Liver (tissue), 9 donors: ENCODE data around the gene HDAC8. TPM values are rescaled to one million over a fixed set of nuclear protein-coding genes. Genes with fewer than 3 reads are reported as not detected.

ENCODE experiments used
- DNase-seq: peaks from one replicate; pipeline ENCODE4 v3.0.0-alpha.2; 2017; ENCODE audit warnings: low spot score
- H3K27ac ChIP-seq, 2 donors: one replicate each; pipeline ENCODE4 v1.7.0; 2013; ENCODE audit warnings: inconsistent platforms in 2 of 2, low read length in 2 of 2, control low read depth in 1 of 2, low read depth in 1 of 2, mild to moderate bottlenecking in 1 of 2
- H3K27me3 ChIP-seq, 4 donors: one replicate each; pipeline versions ENCODE4 v1.6.1 to v1.7.0; 2013; ENCODE audit warnings: low read length in 3 of 4, inconsistent platforms in 1 of 4, mild to moderate bottlenecking in 1 of 4, moderate library complexity in 1 of 4; ENCODE audit not compliant: control insufficient read depth in 4 of 4, insufficient read depth in 4 of 4
- H3K36me3 ChIP-seq, 4 donors: one replicate each; pipeline versions ENCODE4 v1.6.1 to v1.7.0; 2013; ENCODE audit warnings: low read length in 3 of 4, mild to moderate bottlenecking in 3 of 4, low read depth in 1 of 4, moderate library complexity in 1 of 4; ENCODE audit not compliant: control insufficient read depth in 4 of 4, insufficient read depth in 3 of 4
- H3K4me1 ChIP-seq, 4 donors: one replicate each; pipeline versions ENCODE4 v1.6.1 to v1.7.0; 2013; ENCODE audit warnings: low read length in 3 of 4, mild to moderate bottlenecking in 3 of 4, moderate library complexity in 1 of 4; ENCODE audit not compliant: control insufficient read depth in 4 of 4, insufficient read depth in 4 of 4
- H3K4me3 ChIP-seq, 3 donors: one replicate each; pipeline versions ENCODE4 v1.6.1 to v1.7.0; 2013; ENCODE audit warnings: low read length in 3 of 3, control low read depth in 1 of 3, low read depth in 1 of 3, mild to moderate bottlenecking in 1 of 3
- H3K9ac ChIP-seq, 2 donors: one replicate each; pipeline ENCODE4 v1.7.0; 2013; ENCODE audit warnings: low read length in 2 of 2, mild to moderate bottlenecking in 2 of 2, moderate library complexity in 2 of 2, control low read depth in 1 of 2, low read depth in 1 of 2
- H3K9me3 ChIP-seq, 4 donors: one replicate each; pipeline versions ENCODE4 v1.6.1 to v1.7.0; 2013; ENCODE audit warnings: low read length in 3 of 4; ENCODE audit not compliant: control insufficient read depth in 4 of 4
- EGR1 ChIP-seq, 2 donors: IDR thresholded peaks; 2 replicates each; pipeline ENCODE4 v1.6.1; 2016 to 2018; ENCODE audit warnings: antibody characterized with exemption in 2 of 2, low read depth in 2 of 2
- FOXA1 ChIP-seq: IDR thresholded peaks from 2 replicates; pipeline ENCODE4 v1.6.1; 2016; ENCODE audit warnings: antibody characterized with exemption
- GABPA ChIP-seq, 2 donors: IDR thresholded peaks in 1 of 2; conservative IDR thresholded peaks in 1 of 2; 2 replicates each; pipeline ENCODE4 v1.6.1; 2016; ENCODE audit warnings: antibody characterized with exemption in 2 of 2, mild to moderate bottlenecking in 1 of 2, moderate library complexity in 1 of 2
- HNF4G ChIP-seq: IDR thresholded peaks from 2 replicates; pipeline ENCODE4 v1.6.1; 2016; ENCODE audit warnings: antibody characterized with exemption
- MAX ChIP-seq: IDR thresholded peaks from 2 replicates; pipeline ENCODE4 v1.6.1; 2016; ENCODE audit warnings: antibody characterized with exemption
- NR2F2 ChIP-seq: IDR thresholded peaks from 2 replicates; pipeline ENCODE4 v1.6.1; 2016; ENCODE audit warnings: antibody characterized with exemption
- RAD21 ChIP-seq, 2 donors: IDR thresholded peaks; 2 replicates each; pipeline ENCODE4 v1.6.1; 2016; ENCODE audit warnings: antibody characterized with exemption in 2 of 2, mild to moderate bottlenecking in 2 of 2
- RXRA ChIP-seq, 2 donors: IDR thresholded peaks; 2 replicates each; pipeline ENCODE4 v1.6.1; 2017 to 2018; ENCODE audit warnings: antibody characterized with exemption in 2 of 2, mild to moderate bottlenecking in 1 of 2
- SP1 ChIP-seq: IDR thresholded peaks from 2 replicates; pipeline ENCODE4 v1.6.1; 2018; ENCODE audit warnings: antibody characterized with exemption, mild to moderate bottlenecking
- YY1 ChIP-seq: IDR thresholded peaks from 2 replicates; pipeline ENCODE4 v1.6.1; 2016; ENCODE audit warnings: antibody characterized with exemption, mild to moderate bottlenecking
- ZBTB33 ChIP-seq: IDR thresholded peaks from 2 replicates; pipeline ENCODE4 v1.6.1; 2016; ENCODE audit warnings: antibody characterized with exemption
- polyA plus RNA-seq, 2 donors: library from polyadenylated mRNA; stranded (reverse) in 1 of 2; unstranded in 1 of 2; fragments of 200-250 nt in 1 of 2; fragments of >200 nt in 1 of 2; fragmentation: Nextera tagmentation in 1 of 2; extraction: Ambion mirVana in 1 of 2; gene quantifications; one replicate each; pipeline versions ENCODE4 v1.2.1 to v1.2.3, GENCODE V29; 2013 to 2015
- total RNA-seq, 2 donors: library from RNA; depleted of rRNA; stranded (reverse); fragments of >200 nt; gene quantifications; one replicate each; pipeline ENCODE4 v1.2.3, GENCODE V29; 2014
- TF ChIP-seq, protein P1 (sequence below): fragments of 150-350 bp; IDR thresholded peaks from 2 replicates; pipeline ENCODE4 v1.5.1; 2017; ENCODE audit warnings: improper control_type of control experiment, low read depth, low read length; ENCODE audit not compliant: missing input control
- TF ChIP-seq, protein P2 (sequence below): IDR thresholded peaks from 2 replicates; pipeline ENCODE4 v1.6.1; 2016; ENCODE audit warnings: antibody characterized with exemption, mild to moderate bottlenecking
- donor health status: healthy.
- donor health status: healthy.
- donor health status: healthy.
- donor health status: healthy.
- donor health status: healthy.

The HDAC8 gene
- total and polyA plus RNA-seq, 4 donors, result 11.1 to 30.4 (median 14.0) TPM

DNA sequence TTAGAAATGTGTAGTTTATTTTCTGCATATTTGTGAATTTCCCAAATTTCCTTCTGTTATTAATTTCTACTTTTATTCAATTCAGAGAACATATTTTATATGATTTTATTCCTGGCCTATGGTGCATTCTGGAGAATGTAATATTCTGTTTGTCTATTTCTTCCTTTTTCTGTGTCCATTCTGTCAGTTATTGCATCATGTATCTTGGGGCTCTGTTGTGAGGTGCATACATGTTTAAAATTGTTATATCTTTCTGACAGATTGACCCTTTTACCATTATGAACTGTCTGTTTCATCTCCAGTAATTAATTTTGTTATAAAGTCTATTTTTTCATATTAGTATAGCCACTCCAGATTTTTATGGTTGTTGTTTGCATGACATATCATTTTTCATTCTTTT, 170.0 kb downstream of the HDAC8 start:
- H3K4me3 ChIP-seq, result no peak overlapping the region
- no peak overlapping the region for H3K27ac ChIP-seq
- no peaks in the 10 kb centered on the region for H3K36me3 ChIP-seq
- H3K4me1 ChIP-seq, result no peaks in the 10 kb centered on the region
- no peaks in the 10 kb centered on the region for H3K27me3 ChIP-seq
- no peak overlapping the region for H3K9ac ChIP-seq
- H3K9me3 ChIP-seq, result no peaks in the 10 kb centered on the region
- no peak for DNase-seq
- TF ChIP-seq YY1, result no peak
- TF ChIP-seq SP1, result no peak
- TF ChIP-seq RAD21 (IDR thresholded peaks at IDR 0.05), result no peak
- TF ChIP-seq RXRA (IDR thresholded peaks at IDR 0.05), result no peak
- no peak for TF ChIP-seq EGR1 (IDR thresholded peaks at IDR 0.05; ENCODE audit: low read depth in 2 of 2)
- no peak for TF ChIP-seq HNF4G
- TF ChIP-seq NR2F2, result no peak

GRCh38 chrX:72399816-72400215, 172.8 kb downstream of the HDAC8 start:
- H3K9me3 ChIP-seq, result no peaks in the 10 kb centered on the region
- no peak for DNase-seq

More at GRCh38 chrX:72399816-72400215, 172.8 kb downstream of the HDAC8 start:
- no peaks in the 10 kb centered on the region for H3K4me1 ChIP-seq
- no peak for TF ChIP-seq SP1
- TF ChIP-seq HNF4G, result no peak
- no peak for TF ChIP-seq FOXA1
- no peak for TF ChIP-seq MAX
- no peak for TF ChIP-seq RAD21 (IDR thresholded peaks at IDR 0.05)
- TF ChIP-seq GABPA (IDR thresholded peaks at IDR 0.05 in 1 of 2, conservative IDR thresholded peaks at IDR 0.05 in 1 of 2), result no peak
- TF ChIP-seq, protein P1, sequence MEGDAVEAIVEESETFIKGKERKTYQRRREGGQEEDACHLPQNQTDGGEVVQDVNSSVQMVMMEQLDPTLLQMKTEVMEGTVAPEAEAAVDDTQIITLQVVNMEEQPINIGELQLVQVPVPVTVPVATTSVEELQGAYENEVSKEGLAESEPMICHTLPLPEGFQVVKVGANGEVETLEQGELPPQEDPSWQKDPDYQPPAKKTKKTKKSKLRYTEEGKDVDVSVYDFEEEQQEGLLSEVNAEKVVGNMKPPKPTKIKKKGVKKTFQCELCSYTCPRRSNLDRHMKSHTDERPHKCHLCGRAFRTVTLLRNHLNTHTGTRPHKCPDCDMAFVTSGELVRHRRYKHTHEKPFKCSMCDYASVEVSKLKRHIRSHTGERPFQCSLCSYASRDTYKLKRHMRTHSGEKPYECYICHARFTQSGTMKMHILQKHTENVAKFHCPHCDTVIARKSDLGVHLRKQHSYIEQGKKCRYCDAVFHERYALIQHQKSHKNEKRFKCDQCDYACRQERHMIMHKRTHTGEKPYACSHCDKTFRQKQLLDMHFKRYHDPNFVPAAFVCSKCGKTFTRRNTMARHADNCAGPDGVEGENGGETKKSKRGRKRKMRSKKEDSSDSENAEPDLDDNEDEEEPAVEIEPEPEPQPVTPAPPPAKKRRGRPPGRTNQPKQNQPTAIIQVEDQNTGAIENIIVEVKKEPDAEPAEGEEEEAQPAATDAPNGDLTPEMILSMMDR, result no peak
- TF ChIP-seq, protein P2, sequence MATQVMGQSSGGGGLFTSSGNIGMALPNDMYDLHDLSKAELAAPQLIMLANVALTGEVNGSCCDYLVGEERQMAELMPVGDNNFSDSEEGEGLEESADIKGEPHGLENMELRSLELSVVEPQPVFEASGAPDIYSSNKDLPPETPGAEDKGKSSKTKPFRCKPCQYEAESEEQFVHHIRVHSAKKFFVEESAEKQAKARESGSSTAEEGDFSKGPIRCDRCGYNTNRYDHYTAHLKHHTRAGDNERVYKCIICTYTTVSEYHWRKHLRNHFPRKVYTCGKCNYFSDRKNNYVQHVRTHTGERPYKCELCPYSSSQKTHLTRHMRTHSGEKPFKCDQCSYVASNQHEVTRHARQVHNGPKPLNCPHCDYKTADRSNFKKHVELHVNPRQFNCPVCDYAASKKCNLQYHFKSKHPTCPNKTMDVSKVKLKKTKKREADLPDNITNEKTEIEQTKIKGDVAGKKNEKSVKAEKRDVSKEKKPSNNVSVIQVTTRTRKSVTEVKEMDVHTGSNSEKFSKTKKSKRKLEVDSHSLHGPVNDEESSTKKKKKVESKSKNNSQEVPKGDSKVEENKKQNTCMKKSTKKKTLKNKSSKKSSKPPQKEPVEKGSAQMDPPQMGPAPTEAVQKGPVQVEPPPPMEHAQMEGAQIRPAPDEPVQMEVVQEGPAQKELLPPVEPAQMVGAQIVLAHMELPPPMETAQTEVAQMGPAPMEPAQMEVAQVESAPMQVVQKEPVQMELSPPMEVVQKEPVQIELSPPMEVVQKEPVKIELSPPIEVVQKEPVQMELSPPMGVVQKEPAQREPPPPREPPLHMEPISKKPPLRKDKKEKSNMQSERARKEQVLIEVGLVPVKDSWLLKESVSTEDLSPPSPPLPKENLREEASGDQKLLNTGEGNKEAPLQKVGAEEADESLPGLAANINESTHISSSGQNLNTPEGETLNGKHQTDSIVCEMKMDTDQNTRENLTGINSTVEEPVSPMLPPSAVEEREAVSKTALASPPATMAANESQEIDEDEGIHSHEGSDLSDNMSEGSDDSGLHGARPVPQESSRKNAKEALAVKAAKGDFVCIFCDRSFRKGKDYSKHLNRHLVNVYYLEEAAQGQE, result no peak
- TF ChIP-seq YY1, result no peak
- TF ChIP-seq ZBTB33, result no peak
- H3K36me3 ChIP-seq, result no peaks in the 10 kb centered on the region
- H3K27me3 ChIP-seq, result peaks cover 0 to 2% (median 0%) of the 10 kb centered on the region in 4 donors
- H3K9ac ChIP-seq, result no peak overlapping the region
- no peak overlapping the region for H3K27ac ChIP-seq
- no peak overlapping the region for H3K4me3 ChIP-seq
